Measurements from ENCODE around the gene ADAP1.
"Not testable (repeated sequence)": the region's sequence is repeated elsewhere in the genome, so short reads cannot be mapped to it uniquely, and the experiment has no call there.

The ADAP1 gene

DNA sequence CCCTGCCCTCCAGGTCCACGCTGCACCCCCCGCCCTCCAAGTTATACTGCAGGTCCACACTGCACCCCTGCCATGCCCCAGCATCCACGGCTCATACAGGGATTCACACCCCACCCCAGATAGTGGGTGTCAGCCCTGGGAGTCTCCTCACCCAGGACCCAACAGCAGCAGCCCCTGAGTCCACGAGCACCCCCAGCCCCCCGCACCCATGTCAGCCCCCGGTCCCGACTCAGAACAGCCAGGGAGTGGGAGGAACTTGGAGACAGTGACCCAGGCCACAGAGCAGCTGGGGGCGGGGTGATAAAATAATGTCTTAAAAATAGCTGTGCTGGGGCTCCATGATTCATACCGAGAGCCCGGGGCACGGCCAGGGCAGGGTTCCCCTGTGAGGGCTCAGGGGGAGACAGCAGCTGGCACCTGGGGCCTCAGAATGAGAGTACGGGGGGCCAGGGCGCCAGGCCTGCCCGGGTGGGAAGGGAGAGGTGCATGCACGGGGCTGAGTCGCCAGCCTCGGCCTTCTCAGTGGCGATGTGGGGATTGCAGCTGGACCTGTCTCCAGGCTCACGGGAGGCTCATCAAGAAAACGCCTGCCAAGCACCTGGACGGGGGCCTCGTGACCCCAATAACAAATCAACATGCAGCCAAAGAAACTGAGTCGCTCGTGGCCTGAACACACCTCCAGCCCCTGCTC is 29.8 kb downstream of the ADAP1 start:
- H3K4me3 ChIP-seq (ENCODE audit: low read length) = no peak overlapping the region; the same call in 1 of the 2 replicates
- TF ChIP-seq ZNF274 (IDR thresholded peaks at IDR 0.05; ENCODE audit: low read depth, low read length) = no peak

DNA sequence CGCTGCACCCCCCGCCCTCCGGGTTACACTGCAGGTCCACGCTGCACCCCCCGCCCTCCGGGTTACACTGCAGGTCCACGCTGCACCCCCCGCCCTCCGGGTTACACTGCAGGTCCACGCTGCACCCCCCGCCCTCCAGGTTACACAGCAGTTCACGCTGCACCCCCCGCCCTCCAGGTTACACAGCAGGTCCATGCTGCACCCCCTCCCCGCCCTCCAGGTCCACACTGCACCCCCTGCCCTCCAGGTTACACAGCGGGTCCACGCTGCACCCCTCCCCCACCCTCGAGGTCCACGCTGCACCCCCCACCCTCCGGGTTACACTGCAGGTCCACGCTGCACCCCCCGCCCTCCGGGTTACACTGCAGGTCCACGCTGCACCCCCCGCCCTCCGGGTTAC is 30.4 kb downstream of the ADAP1 start:
- H3K4me3 ChIP-seq (ENCODE audit: low read length) = not testable (repeated sequence)

DNA sequence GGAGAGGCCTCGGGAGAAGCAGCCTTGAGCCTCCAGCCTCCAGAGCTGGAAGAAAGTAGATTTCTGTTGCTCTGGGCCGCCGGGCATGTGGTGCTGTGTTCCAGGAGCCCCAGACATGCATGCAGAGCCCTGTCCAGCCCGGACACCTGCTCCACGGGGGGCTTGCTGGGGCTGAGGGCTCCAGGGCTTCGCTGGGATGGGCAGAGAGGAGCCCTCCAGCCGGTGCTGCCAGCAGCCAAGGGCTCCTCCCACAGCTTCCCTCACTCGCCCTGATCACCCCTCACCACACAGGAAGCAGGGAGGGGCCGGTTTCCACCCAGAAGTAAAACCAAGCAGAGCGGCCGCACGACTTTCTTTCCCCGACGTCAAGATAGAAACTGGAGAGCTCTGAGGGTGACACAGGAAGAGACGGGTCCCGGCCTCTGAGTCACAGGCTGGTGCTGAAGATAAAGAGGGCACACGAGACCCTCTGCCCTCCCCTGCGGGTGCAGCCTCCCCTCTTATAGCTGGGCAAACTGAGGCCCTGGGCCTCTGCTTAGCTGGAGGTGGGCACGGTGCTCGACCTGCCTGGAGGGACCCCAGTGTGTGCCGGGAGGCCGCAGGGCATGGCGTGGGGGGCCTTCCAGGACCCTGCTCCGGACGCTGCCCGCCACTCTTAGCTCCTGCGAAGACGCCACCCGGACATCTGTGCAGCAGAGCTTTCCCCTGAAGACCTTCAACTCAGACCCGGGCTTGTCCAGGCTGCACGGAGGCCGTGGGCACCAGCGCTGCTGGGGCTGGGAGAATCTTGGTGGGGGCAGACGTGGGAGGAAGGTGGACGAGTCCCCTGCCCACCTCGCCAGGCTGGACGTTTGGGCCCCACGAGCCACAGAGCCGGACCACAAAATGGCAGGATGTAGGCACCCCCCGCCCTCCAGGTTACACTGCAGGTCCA is 31.1 kb downstream of the ADAP1 start:
- no peak for TF ChIP-seq ZNF274 (IDR thresholded peaks at IDR 0.05; ENCODE audit: low read depth, low read length)
- peak overlapping the region; percentile 45; the same call in 1 of the 2 replicates for H3K4me3 ChIP-seq (ENCODE audit: low read length)

DNA sequence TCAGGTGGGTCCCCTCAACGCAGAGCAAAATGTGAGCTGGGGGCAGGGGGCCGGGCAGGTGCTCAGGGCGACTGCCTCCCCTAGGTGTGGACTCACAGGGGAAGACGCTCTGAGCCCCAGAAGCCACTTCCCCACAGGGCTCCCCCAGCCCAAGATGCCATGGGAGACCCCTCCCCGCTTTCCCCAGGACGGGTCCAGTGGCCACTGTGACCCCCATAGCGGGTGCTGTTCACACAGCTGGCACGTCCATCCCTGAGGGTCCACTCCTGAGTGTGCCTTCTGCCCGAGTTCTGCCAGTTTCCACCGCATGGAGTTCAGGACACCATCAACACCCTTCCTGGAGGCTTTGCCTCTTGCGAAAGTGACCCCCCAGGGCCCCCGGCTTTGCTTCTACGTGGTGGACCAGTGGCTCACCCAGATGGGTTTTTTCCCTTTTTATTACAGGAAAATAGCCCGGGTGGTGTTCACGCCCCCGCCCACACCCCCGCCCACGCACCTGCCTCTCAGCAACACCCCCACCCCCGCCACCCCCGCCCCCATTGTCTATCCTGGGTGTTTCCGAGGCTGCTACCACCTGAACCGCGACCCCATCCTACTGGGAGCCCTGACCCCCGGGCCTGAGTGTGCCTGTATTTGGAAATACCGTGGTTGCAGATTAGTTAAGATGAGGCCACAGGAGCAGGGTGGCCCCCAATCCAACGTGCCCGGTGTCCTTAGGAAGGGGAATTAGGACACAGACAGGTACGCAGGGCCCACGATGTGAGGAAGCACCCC is 32.0 kb downstream of the ADAP1 start:
- H3K4me3 ChIP-seq (ENCODE audit: low read length) = peak overlapping the region; percentile 15; the same call in 1 of the 2 replicates
- TF ChIP-seq ZNF274 (IDR thresholded peaks at IDR 0.05; ENCODE audit: low read depth, low read length) = no peak

DNA sequence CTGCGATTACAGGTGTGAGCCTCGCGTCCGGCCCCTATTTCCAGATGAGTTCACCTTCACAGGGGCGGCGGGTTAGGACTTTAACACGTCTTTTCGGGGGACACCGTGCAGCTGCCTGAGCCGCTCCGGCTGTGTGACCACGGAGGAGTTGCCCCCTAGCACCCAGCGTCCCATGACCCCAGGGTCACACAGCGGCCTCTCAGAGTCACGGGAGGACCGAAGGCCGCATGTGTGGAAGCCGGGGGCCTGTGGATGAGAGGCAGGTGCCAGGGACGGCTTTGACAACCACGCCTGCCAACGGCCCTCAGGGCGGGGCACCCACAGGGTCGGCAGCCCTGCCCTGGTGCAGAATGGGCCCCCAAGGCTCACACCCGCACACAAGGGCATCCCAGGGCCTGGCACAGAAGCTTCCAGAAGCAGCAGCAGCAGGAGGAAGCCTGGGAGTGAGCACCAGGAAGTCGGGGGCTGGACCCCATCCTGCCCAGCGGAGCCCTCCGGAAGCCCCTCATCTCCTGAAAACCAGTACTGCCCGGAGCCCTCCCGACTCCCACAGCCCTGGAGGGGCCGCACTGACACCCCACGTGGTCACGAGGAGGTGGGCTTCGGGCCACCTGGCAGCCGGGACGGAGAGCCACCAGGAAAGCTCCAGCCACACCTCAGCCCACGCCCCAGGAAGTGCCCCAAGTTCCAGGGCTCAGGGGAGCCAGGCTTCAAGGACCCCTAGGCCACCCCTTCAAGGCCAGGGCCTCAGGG is 32.7 kb downstream of the ADAP1 start:
- no peak overlapping the region for H3K4me3 ChIP-seq (ENCODE audit: low read length)
- no peak for TF ChIP-seq ZNF274 (IDR thresholded peaks at IDR 0.05; ENCODE audit: low read depth, low read length)

DNA sequence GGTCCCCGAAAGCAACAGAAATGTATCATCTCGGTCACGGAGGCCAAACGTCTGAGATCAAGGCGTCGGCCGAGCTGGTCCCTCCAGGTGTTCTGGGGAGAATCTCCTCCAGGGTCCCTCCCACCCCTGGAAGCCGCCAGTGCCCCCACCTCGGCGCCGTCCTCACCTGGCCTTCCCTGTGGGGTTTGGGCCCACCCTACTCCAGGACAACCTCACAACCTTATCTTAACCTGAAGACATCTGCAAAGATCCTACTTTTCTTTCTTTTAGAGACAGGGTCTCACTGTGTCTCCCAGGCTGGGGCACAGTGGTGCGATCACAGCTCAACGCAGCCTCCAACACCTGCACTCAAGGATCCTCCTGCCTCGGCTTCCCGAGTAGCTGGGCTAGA is 33.4 kb downstream of the ADAP1 start:
- no peak overlapping the region for H3K4me3 ChIP-seq (ENCODE audit: low read length)
- TF ChIP-seq ZNF274 (IDR thresholded peaks at IDR 0.05; ENCODE audit: low read depth, low read length) = no peak

DNA sequence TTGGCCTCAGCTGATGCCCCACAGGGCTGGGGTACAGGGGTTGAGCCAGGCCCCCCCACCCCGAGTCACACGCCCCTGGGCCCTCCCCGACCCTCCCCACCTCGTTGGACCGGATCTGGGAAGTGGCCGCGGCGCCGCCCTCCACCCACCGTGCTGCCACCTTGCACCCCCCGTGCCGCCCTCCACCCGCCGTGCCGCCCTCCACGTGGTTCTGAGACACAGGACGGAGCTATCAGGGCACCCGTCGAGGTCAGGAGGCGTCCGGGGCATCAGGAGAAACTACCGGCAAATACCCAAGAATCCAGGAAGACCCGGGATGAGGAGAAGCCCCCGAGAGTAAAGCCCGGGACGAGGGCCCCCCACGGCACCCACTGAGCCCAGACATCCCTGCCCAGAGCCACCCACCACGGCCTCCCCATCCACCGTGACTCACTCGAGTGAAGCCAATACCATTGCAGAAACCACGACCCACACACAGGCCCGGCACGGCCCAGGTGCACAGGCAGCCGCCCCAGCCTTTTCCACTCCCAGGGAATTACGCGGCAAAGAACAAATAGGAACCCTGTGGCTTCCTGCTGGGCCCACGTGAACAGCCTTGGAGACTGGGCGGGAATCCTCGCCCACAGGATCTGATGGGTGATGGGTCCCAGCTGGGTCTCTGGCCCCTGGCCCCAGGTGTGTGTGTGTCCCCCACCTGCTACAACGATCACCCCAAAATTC is 34.0 kb downstream of the ADAP1 start:
- no peak overlapping the region for H3K4me3 ChIP-seq (ENCODE audit: low read length)
- TF ChIP-seq ZNF274 (IDR thresholded peaks at IDR 0.05; ENCODE audit: low read depth, low read length) = no peak

DNA sequence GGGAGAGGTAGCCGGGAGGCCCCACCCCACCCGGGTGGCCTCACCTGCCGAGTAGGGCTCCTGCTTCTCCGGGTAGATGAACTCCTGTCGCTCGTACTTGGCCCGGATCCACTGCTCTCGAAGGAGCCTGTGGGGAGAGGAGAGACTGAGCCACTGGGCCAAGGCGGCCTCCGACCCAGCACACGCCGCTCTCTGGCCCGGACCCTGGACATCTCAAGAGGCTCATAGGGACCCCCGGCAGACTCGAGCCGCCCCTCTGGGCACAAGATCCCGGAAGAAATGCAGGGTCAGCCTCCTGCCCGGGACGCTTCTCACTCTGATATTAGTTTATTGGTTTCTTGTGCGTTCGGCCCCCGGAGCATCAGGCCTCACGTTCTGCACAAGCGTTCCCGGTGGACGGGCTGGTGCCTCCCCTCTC is 34.5 kb downstream of the ADAP1 start:
- no peak overlapping the region for H3K4me3 ChIP-seq (ENCODE audit: low read length)
- TF ChIP-seq ZNF274 (IDR thresholded peaks at IDR 0.05; ENCODE audit: low read depth, low read length) = no peak

DNA sequence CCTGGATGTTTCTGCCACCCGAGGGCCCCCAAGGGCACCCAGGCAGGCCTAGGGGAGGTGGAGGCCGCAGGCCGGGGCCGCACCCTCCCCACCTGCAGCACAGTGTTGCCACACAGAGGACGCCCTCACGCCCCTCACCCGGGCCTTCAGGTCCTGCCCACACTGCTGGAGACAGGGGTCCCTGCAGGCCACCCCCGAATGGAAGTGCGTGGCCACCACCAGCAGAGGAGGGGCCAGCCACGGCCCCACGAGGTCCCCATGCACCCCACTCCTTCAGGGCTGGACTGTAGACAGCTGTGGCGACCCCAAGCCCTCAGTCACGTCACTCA is 35.4 kb downstream of the ADAP1 start:
- TF ChIP-seq ZNF274 (IDR thresholded peaks at IDR 0.05; ENCODE audit: low read depth, low read length) = no peak
- H3K4me3 ChIP-seq (ENCODE audit: low read length) = no peak overlapping the region

DNA sequence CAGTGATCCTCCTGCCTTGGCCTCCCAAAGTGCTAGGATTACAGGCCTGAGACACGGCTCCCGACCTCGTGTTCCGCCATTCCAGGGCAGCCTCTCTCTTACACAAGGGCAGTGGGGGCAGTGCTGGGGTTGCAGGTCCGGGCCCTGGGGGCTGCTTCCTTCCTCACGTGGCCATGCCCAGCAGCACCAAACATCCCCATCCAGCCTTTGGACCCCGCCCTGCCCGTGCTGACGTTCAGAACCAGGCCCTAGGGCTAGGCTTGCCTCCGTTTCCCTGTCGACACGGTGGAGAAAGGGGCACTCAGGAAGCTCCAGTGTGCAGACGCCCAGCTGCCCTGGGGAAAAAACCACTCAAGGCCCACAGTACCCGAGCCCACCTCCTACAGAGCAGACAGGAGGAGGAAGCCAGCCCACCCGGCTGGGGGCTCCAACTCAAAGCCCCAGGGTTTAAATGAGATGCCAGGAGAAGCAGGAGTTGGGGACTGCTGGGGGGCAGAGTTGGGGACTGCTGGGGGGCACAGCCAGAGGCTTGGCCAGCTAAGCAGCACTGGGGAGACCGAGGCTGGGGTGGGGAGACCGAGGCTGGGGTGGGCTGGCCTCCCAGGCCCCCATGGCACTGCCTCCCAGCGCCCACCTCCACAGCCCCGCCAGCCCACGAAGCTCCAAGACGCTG is 35.9 kb downstream of the ADAP1 start:
- no peak overlapping the region for H3K4me3 ChIP-seq (ENCODE audit: low read length)
- TF ChIP-seq ZNF274 (IDR thresholded peaks at IDR 0.05; ENCODE audit: low read depth, low read length) = no peak

DNA sequence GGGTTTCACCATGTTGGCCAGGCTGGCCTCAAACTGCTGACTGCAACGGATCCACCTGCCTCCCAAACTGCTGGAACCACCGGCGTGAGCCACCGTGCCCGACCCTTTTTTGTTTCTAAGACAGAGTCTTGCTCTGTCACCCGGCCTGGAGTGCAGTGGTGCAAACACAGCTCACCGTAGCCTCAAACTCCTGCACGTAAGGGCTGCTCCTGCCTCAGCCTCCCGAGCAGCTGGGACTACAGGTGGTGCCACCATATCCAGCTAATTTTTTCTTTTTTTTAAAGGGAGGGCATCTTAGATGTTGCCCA is 36.4 kb downstream of the ADAP1 start:
- H3K4me3 ChIP-seq (ENCODE audit: low read length) = no peak overlapping the region
- TF ChIP-seq ZNF274 (IDR thresholded peaks at IDR 0.05; ENCODE audit: low read depth, low read length) = no peak

DNA sequence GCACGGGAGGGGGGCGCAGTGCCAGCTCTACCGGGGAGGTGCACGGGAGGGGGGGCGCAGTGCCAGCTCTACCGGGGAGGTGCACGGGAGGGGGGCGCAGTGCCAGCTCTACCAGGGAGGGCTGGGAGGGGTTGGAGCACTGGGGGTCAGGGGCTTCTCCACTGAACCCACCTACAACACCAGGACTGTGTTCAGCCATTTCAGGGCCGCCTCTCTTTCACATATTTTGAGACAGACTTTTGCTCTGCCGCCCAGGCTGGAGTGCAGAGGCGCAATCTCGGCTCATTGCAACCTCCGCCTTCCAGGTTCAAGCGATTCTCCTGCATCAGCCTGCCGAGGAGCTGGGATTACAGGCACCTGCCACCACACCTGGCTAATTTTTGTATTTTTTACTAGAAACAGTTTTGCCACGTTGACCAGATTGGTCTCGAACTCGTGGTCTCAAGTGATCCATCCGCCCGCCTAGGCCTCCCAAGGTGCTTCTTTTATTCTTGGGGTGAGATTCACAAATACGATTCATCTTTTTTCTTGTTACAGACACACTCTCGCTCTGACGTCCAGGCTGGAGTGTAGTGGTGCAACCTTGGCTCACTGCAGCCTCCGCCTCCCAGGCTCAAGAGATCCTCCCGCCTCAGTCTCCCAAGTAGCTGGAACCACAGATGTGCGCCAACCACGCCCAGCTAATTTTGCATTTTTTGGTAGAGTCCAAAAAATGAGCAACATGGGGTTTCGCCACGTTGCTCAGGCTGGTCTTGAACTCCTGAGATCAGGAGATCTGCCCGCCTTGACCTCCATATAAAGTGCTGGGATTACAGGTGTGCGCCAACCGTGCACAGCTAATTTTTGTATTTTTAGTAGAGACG is 37.0 kb downstream of the ADAP1 start:
- TF ChIP-seq ZNF274 (IDR thresholded peaks at IDR 0.05; ENCODE audit: low read depth, low read length) = no peak
- no peak overlapping the region for H3K4me3 ChIP-seq (ENCODE audit: low read length)
